ENCODE data around the gene MINDY1.
A peak's percentile ranks its signal among the peaks of the same experiment; 100 is the strongest.

The MINDY1 gene

GRCh38 chr1:151010346-151010726 is 3.6 kb upstream of the MINDY1 start:
- DNase-seq = no peak

DNA sequence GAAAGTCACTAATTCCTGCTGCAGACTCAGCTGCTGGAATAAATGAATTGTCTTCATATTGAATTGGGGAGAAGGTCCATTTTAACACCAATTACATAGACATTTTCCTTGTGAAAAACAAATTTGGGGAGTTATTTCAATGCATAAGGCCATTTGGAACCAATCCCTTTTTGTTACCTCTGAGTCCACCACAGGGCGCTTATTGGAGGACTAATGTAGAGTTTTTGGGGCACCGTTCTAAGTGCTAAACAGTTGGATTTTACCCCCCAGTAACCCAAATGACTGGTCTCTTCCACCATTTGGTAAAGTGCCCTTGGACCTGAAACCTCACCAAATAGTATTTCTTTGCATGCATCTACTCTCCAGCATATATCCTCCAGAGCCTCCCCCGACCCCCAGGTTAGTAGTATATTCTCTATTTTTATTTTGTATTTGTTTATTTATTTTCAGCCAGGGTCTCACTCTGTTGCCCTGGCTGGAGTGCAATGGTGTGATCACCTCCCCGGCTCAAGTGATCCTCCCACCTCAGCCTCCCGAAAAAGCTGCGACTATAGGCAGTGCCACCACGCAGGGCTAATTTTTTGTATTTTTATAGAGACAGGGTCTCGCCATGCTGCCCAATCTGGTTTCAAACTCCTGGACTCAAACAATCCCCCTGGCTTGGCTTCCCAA is 3.1 kb upstream of the MINDY1 start:
- DNase-seq = no peak

GRCh38 chr1:151009206-151009587 is 2.5 kb upstream of the MINDY1 start:
- no peak for DNase-seq

- peak; percentile 98 for DNase-seq
Observed at GRCh38 chr1:151008244-151009205, 1.8 kb upstream of the MINDY1 start, which contains the start of gene PRUNE1. Gene PRUNE1, plus strand, starts transcription at chr1:151008449. Its CDS starts 184 bp downstream, at chr1:151008633.

- DNase-seq = no peak
Observed at GRCh38 chr1:151007853-151008243, 1.1 kb upstream of the MINDY1 start.

- peak; percentile 12 for DNase-seq
Observed at GRCh38 chr1:151005729-151006319, 878 bp downstream of the MINDY1 start.

DNA sequence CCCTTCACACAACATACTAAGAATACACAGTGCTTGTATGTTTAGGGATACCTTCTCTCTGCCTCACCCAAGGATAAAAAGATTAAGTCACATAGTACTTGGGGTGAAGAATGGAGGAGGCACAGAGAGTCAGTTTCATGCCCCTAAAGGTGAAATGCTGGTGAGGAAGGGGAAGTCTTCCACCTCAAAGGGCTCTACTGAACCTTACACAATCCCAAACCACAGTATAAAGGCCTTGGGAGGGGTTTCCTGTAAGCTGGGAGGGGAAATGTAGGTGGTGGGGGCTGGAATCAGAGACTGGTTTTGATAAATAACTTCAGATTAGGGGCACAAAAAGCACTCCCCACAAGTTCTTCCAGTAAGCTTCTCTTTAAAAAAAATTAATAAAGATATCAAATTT is 3.5 kb downstream of the MINDY1 start:
- peak; percentile 20 for DNase-seq

DNA sequence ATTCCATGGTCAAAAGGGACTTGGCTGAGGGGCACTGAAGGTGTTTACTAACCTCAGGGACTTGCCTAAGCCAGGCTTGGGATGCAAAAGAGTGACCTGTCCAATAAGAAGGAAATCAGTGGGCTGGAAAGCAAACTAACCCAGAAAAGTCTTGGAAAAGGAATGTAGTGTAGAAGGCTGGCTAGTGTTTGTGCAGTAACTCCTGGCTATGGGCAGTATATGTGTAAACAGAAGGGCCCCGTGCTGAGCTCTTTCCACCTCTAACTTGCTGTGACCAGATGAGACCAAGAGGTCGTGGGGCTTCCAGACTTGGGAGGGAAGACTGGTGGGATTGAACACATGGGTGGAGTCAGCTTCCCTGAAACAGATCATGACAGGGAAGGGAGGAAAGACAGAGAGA is 4.1 kb downstream of the MINDY1 start:
- DNase-seq = no peak

DNA sequence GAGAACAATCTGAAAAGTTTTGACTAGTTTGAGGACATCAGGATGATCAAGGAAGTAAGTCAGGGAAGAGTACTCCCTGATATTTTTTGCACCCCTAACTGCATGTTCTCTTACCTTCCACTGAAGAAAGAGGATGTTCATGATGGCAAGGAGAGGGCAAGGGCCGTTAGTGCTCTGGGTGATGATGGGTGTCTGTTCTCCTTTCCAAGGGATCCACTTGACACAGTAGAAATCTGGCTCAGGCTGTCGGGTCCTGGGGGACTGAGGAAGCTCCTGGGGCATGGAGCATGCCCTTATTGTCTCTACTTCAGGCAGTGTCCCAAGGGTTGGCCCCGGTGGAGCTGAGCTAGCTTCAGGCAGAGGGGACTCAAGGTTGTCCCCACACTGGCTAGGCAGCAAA is 4.7 kb downstream of the MINDY1 start:
- DNase-seq = no peak

GRCh38 chr1:151001602-151002001 is 5.1 kb downstream of the MINDY1 start:
- no peak for DNase-seq

DNA sequence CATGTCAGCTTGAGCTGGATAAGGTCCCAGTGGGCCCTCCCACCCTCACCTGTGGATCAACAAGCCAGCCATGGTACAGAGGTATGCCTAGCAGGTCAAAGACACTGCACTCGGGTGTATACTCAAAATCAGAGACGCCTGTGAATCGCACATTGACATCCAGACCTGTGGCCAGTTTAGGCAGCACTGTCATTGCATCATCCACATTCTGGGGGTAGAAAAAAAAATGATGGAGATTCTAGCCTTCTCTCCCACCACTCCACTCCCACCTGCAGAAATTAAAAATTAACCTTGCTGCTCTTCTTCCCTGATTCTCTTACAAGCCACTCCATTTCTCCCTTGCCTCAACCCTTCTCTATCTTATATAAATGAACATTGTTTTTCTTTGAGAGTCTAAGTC is 6.3 kb downstream of the MINDY1 start:
- no peak for DNase-seq

- DNase-seq = no peak
Observed at GRCh38 chr1:150999926-151000325, 6.8 kb downstream of the MINDY1 start.

GRCh38 chr1:150999051-150999674 is 7.5 kb downstream of the MINDY1 start:
- no peak for DNase-seq

DNA sequence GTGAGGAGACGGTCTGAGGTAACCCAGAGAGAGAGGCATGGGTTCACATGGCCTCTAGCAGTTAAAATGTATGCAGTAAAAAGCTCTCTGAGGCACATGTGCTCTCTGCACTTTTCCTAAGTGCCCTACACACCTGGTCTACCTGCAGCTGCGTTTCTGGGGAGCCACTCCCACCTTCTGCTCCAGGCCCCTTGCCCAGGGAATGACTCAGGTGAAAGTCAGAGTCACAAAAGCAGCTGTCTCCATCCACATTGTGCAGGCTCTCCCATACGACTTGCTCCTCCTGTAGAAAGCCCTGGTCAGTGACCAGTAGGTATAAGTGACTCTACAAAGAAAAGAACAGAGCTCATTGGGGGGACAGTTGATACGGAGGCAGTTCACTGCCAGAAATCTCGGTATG is 8.8 kb downstream of the MINDY1 start:
- DNase-seq = no peak

DNA sequence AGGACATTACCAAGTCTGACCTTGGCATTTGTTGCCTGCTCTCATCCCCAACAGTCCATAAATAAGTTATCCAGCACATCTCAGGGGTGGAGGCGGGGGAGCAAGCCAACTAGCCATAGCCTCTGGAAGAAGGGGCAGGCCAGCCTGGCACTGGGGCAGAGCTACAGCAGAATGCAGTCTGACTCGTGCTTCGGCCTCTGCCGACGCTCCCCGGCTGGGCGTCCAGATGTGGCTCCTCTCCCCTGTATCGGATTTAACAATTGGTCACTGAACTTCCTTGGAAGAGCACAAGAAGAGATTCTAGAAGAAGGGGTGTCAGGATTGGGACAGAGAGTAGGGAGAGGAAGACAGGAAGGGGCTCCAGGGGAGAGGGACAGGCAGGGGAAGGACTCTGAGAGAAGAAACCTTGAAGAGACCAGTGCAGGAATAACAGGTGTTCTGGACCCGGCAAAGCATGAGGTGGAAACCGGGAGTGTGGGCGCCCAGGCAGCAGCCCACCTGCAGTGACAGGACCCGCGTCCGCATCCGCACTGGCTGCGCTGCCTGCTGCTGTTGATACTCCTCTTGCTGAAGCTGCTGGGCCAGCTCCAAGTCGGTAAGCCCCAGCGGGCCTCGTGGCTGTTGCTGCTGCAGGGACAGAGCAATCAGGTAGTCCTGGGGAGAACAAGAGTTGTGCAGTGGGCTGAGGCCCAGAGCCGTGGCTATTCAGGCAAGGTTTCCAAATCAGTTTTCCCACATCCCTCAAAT is 9.4 kb downstream of the MINDY1 start:
- DNase-seq = no peak

- DNase-seq = peak; percentile 48
Observed at GRCh38 chr1:150995896-150996295, 10.8 kb downstream of the MINDY1 start.

DNA sequence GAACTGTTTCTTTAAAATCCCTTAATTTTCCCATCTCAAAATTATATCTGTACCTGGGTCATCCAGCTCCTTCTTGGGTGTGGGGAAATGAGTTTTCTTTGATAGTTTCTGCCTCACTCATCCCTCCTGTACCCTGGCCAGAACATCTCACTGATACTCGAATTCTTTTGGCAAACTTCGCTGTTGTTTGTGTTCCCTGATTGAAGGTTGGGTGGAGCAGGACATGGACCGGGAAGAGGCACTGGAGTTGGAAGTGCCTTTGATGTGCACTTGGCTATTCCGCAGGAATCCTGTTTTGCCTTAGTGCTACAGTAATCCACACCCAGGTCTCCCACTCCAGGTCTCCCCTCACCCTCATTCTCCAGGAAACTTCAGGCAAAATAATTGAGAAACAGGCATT is 11.2 kb downstream of the MINDY1 start:
- DNase-seq = no peak

DNA sequence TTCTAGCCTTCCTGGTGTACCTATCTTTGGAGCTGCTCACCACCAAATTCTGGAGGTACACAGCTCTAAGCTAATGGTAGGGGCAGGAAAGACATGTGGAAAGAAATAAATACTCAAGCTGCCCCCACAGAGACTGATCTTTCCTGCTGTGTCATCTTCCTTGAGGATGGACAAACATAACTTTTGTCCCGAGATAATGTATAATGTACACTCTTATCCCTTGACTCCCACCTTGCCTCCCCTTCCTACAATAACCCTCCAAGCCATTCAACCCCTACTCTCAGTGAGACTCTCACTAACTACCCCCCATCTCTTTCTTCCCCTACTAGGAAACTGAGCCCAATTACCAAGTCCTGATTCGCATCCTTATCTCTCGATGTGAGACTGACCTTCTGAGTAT is 12.5 kb downstream of the MINDY1 start:
- no peak for DNase-seq

- no peak for DNase-seq
Observed at GRCh38 chr1:150992626-150993025, 14.1 kb downstream of the MINDY1 start.

DNA sequence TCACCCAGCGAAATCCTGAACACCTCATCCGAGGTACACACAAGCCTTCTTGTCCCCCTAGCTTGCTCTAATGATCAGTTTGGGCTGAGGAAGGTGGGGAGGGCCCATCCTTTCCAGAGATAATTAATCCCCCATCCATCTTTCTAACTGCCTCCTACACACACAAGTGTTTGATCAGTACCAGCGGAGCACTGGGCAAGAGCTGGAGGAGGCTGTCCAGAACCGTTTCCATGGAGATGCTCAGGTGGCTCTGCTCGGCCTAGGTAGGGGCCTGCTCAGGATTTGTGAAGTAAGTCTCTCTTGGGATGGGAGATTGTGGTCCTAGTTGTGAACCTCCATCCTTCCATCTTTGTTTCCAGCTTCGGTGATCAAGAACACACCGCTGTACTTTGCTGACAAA is 18.8 kb downstream of the MINDY1 start:
- no peak for DNase-seq

- DNase-seq = no peak
Observed at GRCh38 chr1:150985179-150985825, 21.4 kb downstream of the MINDY1 start.
